ENCODE data around the gene PCDHA3. TPM values are rescaled to one million over a fixed set of nuclear protein-coding genes. Genes with fewer than 3 reads are reported as not detected.

PCDHA3 gene
- total and polyA plus RNA-seq, 2 of the 4 experiments (the other 2 are of a cell fraction), result under 0.01 to 0.03 TPM

GRCh38 chr5:140808889-140809291 lies 8.0 kb downstream of the PCDHA3 start:
- in situ Hi-C loops (cut with MboI; ENCODE audit: low sequenced_read_pairs), result no loop called here
- Histone ChIP-seq H3K9me1 (ENCODE audit: insufficient read depth, low read length) (no peaks in the 10 kb centered on the region), H3K9ac (ENCODE audit: low read depth, low read length) (no peak overlapping the region), H2AK9ac (replicated peaks; ENCODE audit: low read depth, low read length, poor library complexity) (no peak overlapping the region), H3K4me2 (ENCODE audit: low read depth, low read length) (no peak overlapping the region), H3K27ac (ENCODE audit: insufficient read depth, low read length) (no peak overlapping the region), H3K18ac (ENCODE audit: low read depth, low read length) (no peak overlapping the region), H2AFZ (replicated peaks; ENCODE audit: low read length, poor library complexity) (no peak overlapping the region), H2BK20ac (ENCODE audit: low read depth, low read length) (no peak overlapping the region), H3K23ac (ENCODE audit: low read depth, low read length) (no peak overlapping the region), H4K5ac (ENCODE audit: low read depth, low read length) (no peak overlapping the region), H4K8ac (ENCODE audit: low read depth in 2 of 2, low read length in 2 of 2) (no peak overlapping the region), H2BK5ac (ENCODE audit: low read depth, low read length, poor library complexity, severe bottlenecking) (no peak overlapping the region), H3K56ac (ENCODE audit: extremely low read depth, insufficient read depth, low read length) (no peak overlapping the region), H2AK5ac (ENCODE audit: low read depth, low read length) (no peak overlapping the region), H3K9me3 (ENCODE audit: control insufficient read depth, insufficient read depth, low read length) (peaks cover 14% of the 10 kb centered on the region), H4K91ac (ENCODE audit: insufficient read depth, low read depth, low read length) (no peak overlapping the region), H2BK15ac (ENCODE audit: low read depth, low read length) (no peak overlapping the region), H3K27me3 (ENCODE audit: control insufficient read depth, insufficient read depth, low read length) (no peaks in the 10 kb centered on the region), H3K4ac (ENCODE audit: low read depth, low read length) (no peak overlapping the region), H3K4me3 (ENCODE audit: insufficient read depth, low read depth, low read length) (no peak overlapping the region), H3K36me3 (ENCODE audit: control insufficient read depth, insufficient read depth, low read length) (no peaks in the 10 kb centered on the region), H2BK120ac (ENCODE audit: low read depth, low read length) (no peak overlapping the region), H3K79me1 (ENCODE audit: low read depth in 1 of 2, low read length in 2 of 2) (no peaks in the 10 kb centered on the region), H3K4me1 (ENCODE audit: control insufficient read depth, insufficient read depth, low read length) (no peaks in the 10 kb centered on the region), H3K14ac (replicated peaks; ENCODE audit: low read depth, low read length) (no peak overlapping the region), H4K20me1 (ENCODE audit: insufficient read depth, low read length) (no peaks in the 10 kb centered on the region)
- intact Hi-C loops (cut with micrococcal nuclease), result no loop called here
- WGBS, 2 experiments (ENCODE audit: extremely low coverage in 2 of 2, insufficient read length in 1 of 2), result 76% methylated on average over 32 of the region's 43 CpGs; no CpG with 5 or more reads in 1 of the 2 experiments
- ChIA-PET POLR2A (ENCODE audit: unreplicated experiment) (no interaction called here), CTCF (no interaction called here)
- no peak for TF ChIP-seq BHLHE40 (IDR thresholded peaks at IDR 0.05; ENCODE audit: low read depth, low read length)
- TF ChIP-seq RAD21 (IDR thresholded peaks at IDR 0.05; ENCODE audit: low read length), result no peak
- TF ChIP-seq RFX5 (IDR thresholded peaks at IDR 0.05; ENCODE audit: low read depth, low read length), result no peak
- TF ChIP-seq USF2 (IDR thresholded peaks at IDR 0.05; ENCODE audit: low read depth, low read length), result no peak
- TF ChIP-seq MAZ (IDR thresholded peaks at IDR 0.05; ENCODE audit: borderline replicate concordance, low read depth, low read length), result no peak
- TF ChIP-seq, protein P1, sequence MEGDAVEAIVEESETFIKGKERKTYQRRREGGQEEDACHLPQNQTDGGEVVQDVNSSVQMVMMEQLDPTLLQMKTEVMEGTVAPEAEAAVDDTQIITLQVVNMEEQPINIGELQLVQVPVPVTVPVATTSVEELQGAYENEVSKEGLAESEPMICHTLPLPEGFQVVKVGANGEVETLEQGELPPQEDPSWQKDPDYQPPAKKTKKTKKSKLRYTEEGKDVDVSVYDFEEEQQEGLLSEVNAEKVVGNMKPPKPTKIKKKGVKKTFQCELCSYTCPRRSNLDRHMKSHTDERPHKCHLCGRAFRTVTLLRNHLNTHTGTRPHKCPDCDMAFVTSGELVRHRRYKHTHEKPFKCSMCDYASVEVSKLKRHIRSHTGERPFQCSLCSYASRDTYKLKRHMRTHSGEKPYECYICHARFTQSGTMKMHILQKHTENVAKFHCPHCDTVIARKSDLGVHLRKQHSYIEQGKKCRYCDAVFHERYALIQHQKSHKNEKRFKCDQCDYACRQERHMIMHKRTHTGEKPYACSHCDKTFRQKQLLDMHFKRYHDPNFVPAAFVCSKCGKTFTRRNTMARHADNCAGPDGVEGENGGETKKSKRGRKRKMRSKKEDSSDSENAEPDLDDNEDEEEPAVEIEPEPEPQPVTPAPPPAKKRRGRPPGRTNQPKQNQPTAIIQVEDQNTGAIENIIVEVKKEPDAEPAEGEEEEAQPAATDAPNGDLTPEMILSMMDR (conservative IDR thresholded peaks at IDR 0.05; ENCODE audit: low read depth, low read length), result no peak
- no peak for TF ChIP-seq FOS (IDR thresholded peaks at IDR 0.05; ENCODE audit: low read depth, low read length)
- no peak for TF ChIP-seq SMC3 (IDR thresholded peaks at IDR 0.05; ENCODE audit: low read depth, low read length)
- DNase-seq, result no peak
- BruUV-seq (replicated peaks), result no TSS peak
- dilution Hi-C loops (cut with HindIII; ENCODE audit: low sequenced_read_pairs, unreplicated experiment), result no loop called here
- ATAC-seq (ENCODE audit: low read depth), result no peak

All from IMR-90 (cell line).